SIG-M5 treated with dmso at 0.1 percent for 504 hours (cell line): ENCODE measurements around the gene AP5Z1.

Experiments used
- DNase-seq: peaks from one replicate; lab custom pipeline; 2025; ENCODE audit not compliant: unreplicated experiment; lab: John Stamatoyannopoulos, UW

The AP5Z1 gene

GRCh38 chr7:4819560-4820404 lies 44.4 kb downstream of the AP5Z1 start:
- no peak for DNase-seq

- DNase-seq, result no peak
Observed at GRCh38 chr7:4820405-4820966, 45.1 kb downstream of the AP5Z1 start.

- DNase-seq, result no peak
Observed at GRCh38 chr7:4820967-4821471, 45.6 kb downstream of the AP5Z1 start.

DNA sequence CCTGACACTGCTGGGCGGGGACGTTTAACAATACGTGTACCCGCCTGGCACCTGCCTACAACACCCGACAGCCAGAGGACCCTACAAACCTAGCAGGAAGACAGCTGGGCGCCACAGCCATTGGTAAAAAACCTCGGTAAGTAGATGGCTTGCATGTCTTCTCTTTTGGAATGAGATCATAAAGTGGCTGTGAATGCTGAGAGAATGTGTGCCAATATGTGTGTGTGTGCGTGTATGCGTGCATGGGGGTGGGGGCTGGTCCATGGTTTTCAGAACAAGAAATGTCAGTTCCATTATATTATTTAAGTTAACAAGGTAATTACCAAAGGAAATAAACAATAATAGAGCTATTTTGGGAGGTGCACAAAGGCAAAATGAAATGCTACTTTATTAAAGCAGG lies 47.3 kb downstream of the AP5Z1 start:
- DNase-seq, result no peak

GRCh38 chr7:4823441-4824119 lies 48.2 kb downstream of the AP5Z1 start:
- no peak for DNase-seq

GRCh38 chr7:4824120-4824775 lies 48.8 kb downstream of the AP5Z1 start:
- DNase-seq, result no peak

GRCh38 chr7:4825081-4825480 lies 49.7 kb downstream of the AP5Z1 start:
- DNase-seq, result no peak

GRCh38 chr7:4828720-4829383 lies 53.4 kb downstream of the AP5Z1 start:
- DNase-seq, result no peak

- DNase-seq, result no peak
Observed at GRCh38 chr7:4830176-4830575, 54.8 kb downstream of the AP5Z1 start.

GRCh38 chr7:4831723-4832495 lies 56.5 kb downstream of the AP5Z1 start:
- peak; percentile 54 for DNase-seq

DNA sequence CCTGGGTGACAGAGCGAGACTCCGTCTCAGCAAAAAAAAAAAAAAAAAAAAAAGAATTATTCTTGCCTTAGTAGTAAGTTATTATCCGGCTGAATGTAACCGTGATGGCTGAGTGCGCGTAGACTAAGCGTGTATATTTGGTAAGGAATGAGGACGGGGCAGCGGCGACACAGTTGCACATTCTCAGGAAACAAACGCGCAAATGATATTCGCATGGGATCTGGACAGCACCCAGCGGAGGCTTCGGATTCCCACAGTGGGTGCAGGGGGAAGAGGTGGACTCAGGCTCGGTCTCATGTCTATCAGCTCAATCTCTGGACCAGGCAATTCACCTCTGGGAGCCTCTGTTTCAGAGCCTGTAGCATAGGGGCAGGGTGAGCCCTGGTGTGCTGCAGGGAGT lies 57.3 kb downstream of the AP5Z1 start:
- DNase-seq, result no peak

- DNase-seq, result no peak
Observed at GRCh38 chr7:4833176-4833575, 57.8 kb downstream of the AP5Z1 start.

DNA sequence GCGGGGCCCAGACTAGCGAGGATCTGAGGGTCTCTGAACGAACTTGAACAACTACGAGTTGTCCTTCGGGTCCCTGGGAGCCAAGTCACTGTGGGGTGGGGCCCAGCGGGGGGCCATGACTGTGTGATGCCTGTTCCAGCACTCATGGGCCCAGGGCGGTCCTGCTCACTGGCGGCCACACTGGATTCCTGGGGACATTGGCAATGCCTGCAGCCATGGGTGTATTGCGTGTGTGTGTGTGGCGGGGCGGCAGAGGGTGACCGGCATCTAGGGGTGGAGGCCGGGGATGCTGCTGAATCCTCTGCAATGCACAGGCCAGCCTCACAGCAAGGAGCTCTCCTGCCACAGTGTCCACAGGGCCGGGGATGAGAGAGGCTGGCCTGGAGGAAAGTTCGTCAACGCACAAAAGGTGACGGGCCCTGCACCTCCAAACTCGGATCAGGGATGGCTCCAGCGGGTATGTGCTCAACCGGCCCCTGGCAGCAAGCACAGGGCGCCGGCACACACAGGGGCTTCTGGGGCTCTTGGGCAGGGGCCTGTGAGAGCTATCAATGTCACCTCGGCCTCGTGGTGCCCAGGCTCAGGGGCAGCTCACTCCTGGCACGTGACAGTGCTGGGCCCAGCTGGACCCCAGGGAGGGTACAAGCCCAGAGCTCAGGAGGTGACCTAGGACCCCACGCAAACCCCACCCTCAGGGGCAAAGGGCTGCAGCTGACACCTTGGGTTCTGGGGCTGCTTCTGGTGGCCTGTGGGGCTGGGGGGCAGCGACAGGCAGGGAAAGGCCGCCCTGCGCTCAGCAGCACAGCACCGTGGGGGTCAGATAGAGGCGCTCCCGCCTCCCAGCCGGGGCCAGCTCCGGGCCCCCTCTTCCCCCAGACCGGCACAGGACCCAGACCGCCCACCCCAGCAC lies 58.5 kb downstream of the AP5Z1 start:
- no peak for DNase-seq

- no peak for DNase-seq
Observed at GRCh38 chr7:4834601-4835397, 59.4 kb downstream of the AP5Z1 start.

DNA sequence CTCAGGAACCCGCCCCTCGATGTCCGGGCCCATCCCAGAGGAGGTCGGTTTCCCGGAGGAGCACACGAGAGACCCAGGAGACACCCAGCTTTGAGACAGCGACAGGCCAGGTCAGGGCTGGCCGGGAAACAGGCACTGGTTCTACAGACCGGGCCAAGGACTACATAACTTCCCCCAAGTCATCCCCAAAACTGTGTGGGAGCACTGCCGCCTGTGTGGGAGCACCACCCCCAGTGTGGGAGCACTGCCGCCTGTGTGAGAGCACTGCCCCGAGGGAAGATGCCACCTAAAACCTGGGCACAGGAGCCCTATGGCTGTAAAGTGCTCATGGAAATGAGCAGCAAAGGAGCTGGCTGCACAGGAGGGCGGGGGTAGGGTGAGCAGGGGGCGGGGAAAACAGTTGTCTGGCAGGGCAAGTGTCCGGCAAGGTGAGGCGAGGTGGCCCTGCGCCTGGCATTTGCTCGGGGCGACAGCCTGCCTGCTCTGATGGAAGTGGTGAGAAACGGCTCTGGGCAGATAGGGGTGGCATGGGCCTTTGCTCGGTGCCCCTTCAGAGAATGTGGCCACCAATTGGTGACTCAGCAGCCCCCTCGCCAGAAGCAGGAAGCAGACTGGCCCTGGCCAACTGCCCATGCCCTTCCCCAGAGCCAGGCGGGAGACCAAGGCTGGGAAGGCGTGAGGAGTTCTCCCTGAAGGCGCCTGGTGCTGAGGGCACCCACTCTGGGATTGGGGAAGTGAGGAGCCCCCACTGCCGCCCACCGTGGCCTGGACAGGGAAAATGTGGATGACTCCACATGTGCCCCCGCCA lies 60.2 kb downstream of the AP5Z1 start:
- no peak for DNase-seq

DNA sequence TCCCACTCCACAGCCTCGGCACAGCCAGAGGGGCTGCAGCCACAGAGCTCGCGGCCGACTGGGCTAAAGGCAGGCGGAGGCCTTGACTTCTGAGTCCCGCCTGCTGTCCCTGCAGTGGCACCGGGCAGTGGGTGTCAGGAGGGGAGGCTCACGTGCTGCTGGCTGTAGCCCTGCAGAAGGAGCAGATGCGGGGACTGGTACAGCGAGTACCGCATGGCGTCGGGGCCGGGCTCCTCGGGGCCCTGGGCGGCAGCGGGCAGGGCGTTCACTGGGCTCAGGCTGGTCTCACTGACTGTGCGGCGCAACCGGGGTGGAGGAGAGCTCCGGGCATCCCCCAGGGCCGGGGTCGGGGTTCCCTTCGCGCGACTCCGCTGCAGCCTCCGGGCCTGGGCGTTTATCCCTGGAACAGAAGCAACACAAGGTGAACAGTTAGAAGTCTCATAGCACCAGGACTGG lies 60.8 kb downstream of the AP5Z1 start:
- no peak for DNase-seq

DNA sequence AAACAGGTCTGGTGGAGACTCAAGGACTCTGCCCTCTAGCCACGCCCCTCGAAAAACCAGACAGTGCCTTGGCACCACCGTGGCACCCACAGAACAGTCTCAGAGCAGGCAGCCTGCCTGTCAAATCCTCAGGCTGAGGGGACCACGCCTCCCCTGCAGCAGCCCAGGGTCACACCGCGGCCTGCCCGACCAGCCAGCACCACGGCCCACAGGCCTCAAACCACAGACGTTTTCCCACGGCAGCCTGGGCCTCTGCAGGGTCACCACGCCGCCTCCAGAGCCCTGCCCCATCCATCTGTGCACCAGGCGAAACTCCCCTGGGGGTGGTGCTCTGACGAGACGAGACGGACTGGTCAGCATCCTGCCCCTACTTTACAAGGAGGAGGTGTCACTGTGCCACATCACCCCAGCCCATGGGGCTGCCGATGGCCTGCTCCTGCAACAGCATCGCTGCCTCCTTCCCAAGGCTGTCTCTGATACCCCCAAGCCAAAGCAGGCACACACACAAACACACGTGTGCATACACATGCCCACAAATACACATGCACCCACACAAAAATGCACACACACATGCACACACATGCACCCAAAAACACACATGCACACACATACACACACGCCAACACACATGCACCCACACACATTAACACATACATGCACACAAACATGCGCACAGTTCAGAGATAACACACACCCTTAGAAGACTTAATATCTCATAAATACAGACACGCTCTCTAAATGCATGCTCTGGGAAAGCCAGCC lies 61.8 kb downstream of the AP5Z1 start:
- no peak for DNase-seq
